Colonic mucosa (tissue), 4 donors: ENCODE results near the gene NOS1AP. TPM values are rescaled to one million over a fixed set of nuclear protein-coding genes. Genes with fewer than 3 reads are reported as not detected.

Experiments
- DNase-seq: peaks from one replicate; pipeline ENCODE4 v3.0.0-alpha.2; 2020
- H3K27ac ChIP-seq: fragments of 200-600 bp; one replicate; pipeline ENCODE4 v1.8.0; 2021
- H3K27me3 ChIP-seq: fragments of 200-600 bp; one replicate; pipeline ENCODE4 v1.8.0; 2021
- H3K36me3 ChIP-seq: fragments of 200-600 bp; one replicate; pipeline ENCODE4 v1.8.0; 2021
- H3K4me1 ChIP-seq: fragments of 200-600 bp; one replicate; pipeline ENCODE4 v1.8.0; 2021; ENCODE audit warnings: mild to moderate bottlenecking
- H3K4me3 ChIP-seq: fragments of 200-600 bp; one replicate; pipeline ENCODE4 v1.8.0; 2021
- H3K9ac ChIP-seq, 2 donors: one replicate each; pipeline ENCODE4 v1.7.0; 2013; ENCODE audit warnings: control low read depth in 2 of 2, low read depth in 2 of 2, low read length in 2 of 2
- H3K9me3 ChIP-seq: fragments of 200-600 bp; one replicate; pipeline ENCODE4 v1.8.0; 2021
- CTCF ChIP-seq: fragments of 200-600 bp; IDR thresholded peaks from one replicate; pipeline ENCODE4 v1.8.0; 2022; ENCODE audit warnings: antibody characterized with exemption, mild to moderate bottlenecking
- intact Hi-C: fragments of 100-400 bp; cut with DNase I; formaldehyde crosslinking; loops from one replicate; pipeline ENCODE4 v1.14.1; 2022
- total RNA-seq, 2 donors: library from RNA; stranded (reverse); fragmentation: NEBNext Ultra II Directional in 1 of 2; extraction: Animal tissue kit (Norgen Biotek cat#: 25700) in 1 of 2; gene quantifications; one replicate each; pipeline ENCODE4 v1.2.1, GENCODE V29; 2021
- donor health status: healthy.
- donor health status: DM: no; HTN: no; CAD: no.
- donor health status: DM: no; HTN: no; CAD: no.

NOS1AP gene
- total RNA-seq, 2 donors from 2014 or later = 9.0 to 14.4 TPM

- no peak for TF ChIP-seq CTCF
- Histone ChIP-seq H3K9ac (no peak overlapping the region), H3K4me1 (no peaks in the 10 kb centered on the region), H3K27ac (no peak overlapping the region), H3K9me3 (no peaks in the 10 kb centered on the region), H3K36me3 (no peaks in the 10 kb centered on the region), H3K27me3 (no peaks in the 10 kb centered on the region), H3K4me3 (no peak overlapping the region)
- no peak for DNase-seq
- intact Hi-C loops = no loop called here
These were observed 119.9 kb downstream of the NOS1AP start for GRCh38 chr1:162189345-162189744.

GRCh38 chr1:162191396-162192305 is 122.2 kb downstream of the NOS1AP start:
- H3K27me3 ChIP-seq = no peaks in the 10 kb centered on the region
- H3K4me1 ChIP-seq = no peaks in the 10 kb centered on the region
- no peak overlapping the region for H3K4me3 ChIP-seq
- intact Hi-C loops = no loop called here
- TF ChIP-seq CTCF = no peak
- H3K36me3 ChIP-seq = no peaks in the 10 kb centered on the region
- no peaks in the 10 kb centered on the region for H3K9me3 ChIP-seq
- H3K9ac ChIP-seq = no peak overlapping the region
- peak; percentile 60 for DNase-seq
- no peak overlapping the region for H3K27ac ChIP-seq

DNA sequence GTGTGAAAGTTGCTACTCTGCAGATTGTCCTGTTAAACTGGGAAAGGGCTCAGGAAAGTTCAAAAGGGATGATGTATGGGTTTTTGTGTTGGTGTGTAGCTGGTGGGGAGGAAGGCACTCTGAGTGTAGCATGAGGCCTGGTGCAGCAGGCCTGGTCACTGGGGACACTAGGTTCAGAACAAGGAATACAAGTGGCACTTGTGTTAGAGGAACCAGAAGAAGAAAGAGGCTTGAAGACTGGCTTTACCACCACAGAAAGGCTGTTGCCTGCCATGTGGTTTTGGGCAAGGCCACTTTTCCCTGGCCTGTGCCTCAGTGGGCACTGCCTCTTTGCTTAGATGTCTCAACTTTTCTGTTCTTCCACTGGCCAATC is 122.8 kb downstream of the NOS1AP start:
- no peak for DNase-seq
- no peaks in the 10 kb centered on the region for H3K36me3 ChIP-seq
- TF ChIP-seq CTCF = no peak
- H3K9me3 ChIP-seq = no peaks in the 10 kb centered on the region
- no peaks in the 10 kb centered on the region for H3K27me3 ChIP-seq
- no peak overlapping the region for H3K4me3 ChIP-seq
- no peak overlapping the region for H3K27ac ChIP-seq
- H3K9ac ChIP-seq = no peak overlapping the region
- intact Hi-C loops = no loop called here
- H3K4me1 ChIP-seq = no peaks in the 10 kb centered on the region

DNA sequence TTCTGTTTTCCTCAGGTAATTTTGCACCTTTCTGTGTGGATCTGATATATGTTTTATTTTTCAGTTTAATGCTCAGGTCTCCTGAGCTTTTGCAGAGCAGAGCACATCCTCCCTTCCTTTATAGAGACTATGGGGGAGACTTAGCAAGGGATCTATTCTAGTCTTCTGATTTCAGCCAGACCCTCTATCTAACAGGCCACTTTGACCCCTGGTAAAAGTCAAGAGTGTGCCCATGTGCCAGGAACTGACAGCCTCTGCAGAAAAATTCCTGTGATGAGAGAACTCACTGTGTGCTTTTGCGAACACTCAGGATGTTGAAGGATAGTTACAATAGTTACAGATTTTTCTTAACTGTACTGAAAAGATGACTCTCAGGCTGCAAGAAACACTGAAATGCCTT is 123.3 kb downstream of the NOS1AP start:
- Histone ChIP-seq H3K27ac (no peak overlapping the region), H3K9ac (no peak overlapping the region), H3K4me1 (peaks cover 2% of the 10 kb centered on the region), H3K27me3 (no peaks in the 10 kb centered on the region), H3K36me3 (no peaks in the 10 kb centered on the region), H3K4me3 (no peak overlapping the region), H3K9me3 (no peaks in the 10 kb centered on the region)
- TF ChIP-seq CTCF = no peak
- intact Hi-C loops = no loop called here
- no peak for DNase-seq

- intact Hi-C loops = no loop called here
- no peak overlapping the region for H3K9ac ChIP-seq
- no peak overlapping the region for H3K27ac ChIP-seq
- no peaks in the 10 kb centered on the region for H3K27me3 ChIP-seq
- H3K4me3 ChIP-seq = no peak overlapping the region
- no peak for TF ChIP-seq CTCF
- no peaks in the 10 kb centered on the region for H3K36me3 ChIP-seq
- DNase-seq = no peak
- peaks cover 3% of the 10 kb centered on the region for H3K4me1 ChIP-seq
- H3K9me3 ChIP-seq = no peaks in the 10 kb centered on the region
These were observed 123.7 kb downstream of the NOS1AP start for GRCh38 chr1:162193221-162193620.
